Effector CD4-positive, alpha-beta T cell (primary cell): ENCODE measurements around the gene NPL.

Experiments used
- DNase-seq: peaks from one replicate; pipeline ENCODE4 v3.0.0-alpha.2; 2020

The NPL gene

GRCh38 chr1:182779530-182779929 is 10.0 kb upstream of the NPL start:
- no peak for DNase-seq

- peak; percentile 45 for DNase-seq
Measured at GRCh38 chr1:182781841-182782586, 7.6 kb upstream of the NPL start.

- DNase-seq, result no peak
Measured at GRCh38 chr1:182782587-182782913, 7.0 kb upstream of the NPL start.

- no peak for DNase-seq
Measured at GRCh38 chr1:182783068-182783467, 6.5 kb upstream of the NPL start.

GRCh38 chr1:182784556-182785171 is 4.9 kb upstream of the NPL start:
- DNase-seq, result peak; percentile 7

- no peak for DNase-seq
Measured at GRCh38 chr1:182785181-182785580, 4.4 kb upstream of the NPL start.

GRCh38 chr1:182786223-182786994 is 3.2 kb upstream of the NPL start:
- DNase-seq, result peak; percentile 12

GRCh38 chr1:182786995-182787324 is 2.6 kb upstream of the NPL start:
- DNase-seq, result no peak

- no peak for DNase-seq
Measured at GRCh38 chr1:182791281-182792179, 2.0 kb downstream of the NPL start.

- no peak for DNase-seq
Measured at GRCh38 chr1:182794091-182794490, 4.5 kb downstream of the NPL start.

GRCh38 chr1:182794676-182795201 is 5.2 kb downstream of the NPL start:
- no peak for DNase-seq

GRCh38 chr1:182795563-182796228 is 6.1 kb downstream of the NPL start:
- no peak for DNase-seq

GRCh38 chr1:182802006-182802803 is 12.6 kb downstream of the NPL start:
- no peak for DNase-seq

GRCh38 chr1:182803846-182804245 is 14.3 kb downstream of the NPL start:
- no peak for DNase-seq

- no peak for DNase-seq
Measured at GRCh38 chr1:182806015-182806678, 16.6 kb downstream of the NPL start.

GRCh38 chr1:182807907-182808306 is 18.3 kb downstream of the NPL start:
- DNase-seq, result no peak

- no peak for DNase-seq
Measured at GRCh38 chr1:182809414-182809957, 19.9 kb downstream of the NPL start.

- no peak for DNase-seq
Measured at GRCh38 chr1:182811975-182812722, 22.6 kb downstream of the NPL start.

- DNase-seq, result no peak
Measured at GRCh38 chr1:182816863-182817262, 27.3 kb downstream of the NPL start.

- no peak for DNase-seq
Measured at GRCh38 chr1:182817802-182818201, 28.2 kb downstream of the NPL start.
